MM.1S (cell line): ENCODE results near the gene MAP4K3.

Experiments used
- DNase-seq: peaks from one replicate; pipeline ENCODE4 v3.0.0-alpha.2; 2015
- H2AFZ ChIP-seq: fragments of 300-600 bp; sonication (generic); 2 replicates; pipeline ENCODE4 v1.6.0; 2016; ENCODE audit warnings: antibody characterized with exemption, low read length
- H3F3A ChIP-seq: fragments of 300-600 bp; sonication (generic); 2 replicates; pipeline ENCODE4 v1.6.1; 2016; ENCODE audit warnings: mild to moderate bottlenecking, antibody characterized with exemption, low read length, moderate library complexity, mixed read lengths; ENCODE audit not compliant: insufficient read depth
- H3K27ac ChIP-seq: fragments of 300-600 bp; sonication (generic); 2 replicates; pipeline ENCODE4 v1.5.1; 2016; ENCODE audit warnings: mild to moderate bottlenecking, low read length
- H3K27me3 ChIP-seq: fragments of 300-600 bp; sonication (generic); replicated peaks from 2 replicates; pipeline ENCODE4 v1.6.0; 2016; ENCODE audit warnings: low read length; ENCODE audit not compliant: insufficient read depth
- H3K36me3 ChIP-seq: fragments of 300-600 bp; sonication (generic); replicated peaks from 2 replicates; pipeline ENCODE4 v1.6.1; 2016; ENCODE audit warnings: mild to moderate bottlenecking, low read length, mixed read lengths; ENCODE audit not compliant: insufficient read depth
- H3K4me1 ChIP-seq: fragments of 300-600 bp; sonication (generic); 2 replicates; pipeline ENCODE4 v1.6.1; 2016; ENCODE audit warnings: low read length, mixed read lengths
- H3K4me2 ChIP-seq: fragments of 300-600 bp; sonication (generic); 2 replicates; pipeline ENCODE4 v1.6.0; 2016; ENCODE audit warnings: low read depth, low read length
- H3K4me3 ChIP-seq: fragments of 300-600 bp; sonication (generic); 2 replicates; pipeline ENCODE4 v1.5.1; 2016; ENCODE audit warnings: low read length, mixed read lengths
- H3K79me2 ChIP-seq: fragments of 300-600 bp; sonication (generic); 2 replicates; pipeline ENCODE4 v1.6.1; 2016; ENCODE audit warnings: mixed run types, low read length, mixed read lengths
- H3K9ac ChIP-seq: fragments of 300-600 bp; sonication (generic); 2 replicates; pipeline ENCODE4 v1.6.1; 2016; ENCODE audit warnings: low read length, mixed read lengths
- H3K9me2 ChIP-seq: fragments of 300-600 bp; sonication (generic); replicated peaks from 2 replicates; pipeline ENCODE4 v1.6.1; 2016; ENCODE audit warnings: mild to moderate bottlenecking, low read length, mixed read lengths; ENCODE audit not compliant: insufficient read depth
- H3K9me3 ChIP-seq: fragments of 300-600 bp; sonication (generic); replicated peaks from 2 replicates; pipeline ENCODE4 v1.6.1; 2016; ENCODE audit warnings: mild to moderate bottlenecking, low read length, mixed read lengths; ENCODE audit not compliant: insufficient read depth
- H4K20me1 ChIP-seq: fragments of 300-600 bp; sonication (generic); 2 replicates; pipeline ENCODE4 v1.6.1; 2016; ENCODE audit warnings: mild to moderate bottlenecking, low read length, moderate library complexity, mixed read lengths; ENCODE audit not compliant: insufficient read depth
- CTCF ChIP-seq: fragments of 300-600 bp; sonication (generic); IDR thresholded peaks from 2 replicates; pipeline ENCODE4 v1.5.1; 2016; ENCODE audit warnings: antibody characterized with exemption, low read length, mixed read lengths
- EZH2 ChIP-seq: fragments of 300-600 bp; sonication (generic); optimal IDR thresholded peaks from 2 replicates; pipeline ENCODE3; 2017; ENCODE audit warnings: low read depth, mild to moderate bottlenecking, antibody characterized with exemption, low read length, mixed read lengths
- EZH2phosphoT487 ChIP-seq: fragments of 300-600 bp; sonication (generic); IDR thresholded peaks from 2 replicates; pipeline ENCODE4 v1.6.1; 2018; ENCODE audit warnings: antibody characterized with exemption, low read length

Gene MAP4K3

GRCh38 chr2:39484206-39484605 lies 47.1 kb upstream of the MAP4K3 start:
- no peak overlapping the region for H3K9ac ChIP-seq
- no peak for TF ChIP-seq EZH2
- no peak for TF ChIP-seq CTCF
- no peak for TF ChIP-seq EZH2phosphoT487
- no peak overlapping the region for H2AFZ ChIP-seq
- H3K4me1 ChIP-seq = peaks cover 6% of the 10 kb centered on the region
- no peaks in the 10 kb centered on the region for H3K27me3 ChIP-seq
- no peak for DNase-seq
- H3K4me3 ChIP-seq = no peak overlapping the region
- H3F3A ChIP-seq = no peaks in the 10 kb centered on the region
- no peak overlapping the region for H3K27ac ChIP-seq
- no peaks in the 10 kb centered on the region for H3K9me2 ChIP-seq
- no peaks in the 10 kb centered on the region for H3K9me3 ChIP-seq
- H3K4me2 ChIP-seq = no peak overlapping the region
- H3K36me3 ChIP-seq = no peaks in the 10 kb centered on the region; the same call in 1 of the 2 replicates
- H3K79me2 ChIP-seq = no peaks in the 10 kb centered on the region
- H4K20me1 ChIP-seq = no peaks in the 10 kb centered on the region

DNA sequence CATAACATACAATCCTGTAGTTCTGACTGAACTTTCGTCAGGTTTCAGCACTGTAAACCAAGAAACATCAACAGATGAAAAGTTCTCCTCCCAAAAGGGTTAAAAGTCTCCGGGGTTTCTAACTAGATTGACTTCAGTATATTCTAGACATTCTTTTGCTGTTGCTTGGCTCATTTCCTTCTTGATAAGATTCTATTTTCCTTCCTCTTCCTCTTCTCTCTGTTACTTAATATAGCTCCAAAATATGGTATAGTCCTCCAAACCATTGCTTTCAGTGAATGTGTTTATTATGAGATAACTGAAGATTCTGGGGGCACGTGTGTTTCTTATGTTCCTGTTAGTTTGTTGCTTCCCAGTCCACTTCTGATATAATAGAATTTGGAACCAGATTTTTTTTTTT lies 46.4 kb upstream of the MAP4K3 start:
- Histone ChIP-seq H3K9me3 (no peaks in the 10 kb centered on the region), H3K4me3 (no peak overlapping the region), H3K36me3 (no peaks in the 10 kb centered on the region; the same call in 1 of the 2 replicates), H3K4me1 (peaks cover 6% of the 10 kb centered on the region), H3K27ac (no peak overlapping the region), H3K79me2 (no peaks in the 10 kb centered on the region), H3K9me2 (no peaks in the 10 kb centered on the region), H2AFZ (no peak overlapping the region), H3F3A (no peaks in the 10 kb centered on the region), H3K9ac (no peak overlapping the region), H3K27me3 (no peaks in the 10 kb centered on the region), H3K4me2 (no peak overlapping the region), H4K20me1 (no peaks in the 10 kb centered on the region)
- DNase-seq = no peak
- no peak for TF ChIP-seq CTCF
- TF ChIP-seq EZH2 = no peak
- TF ChIP-seq EZH2phosphoT487 = no peak

- Histone ChIP-seq H3K79me2 (no peaks in the 10 kb centered on the region), H3K27me3 (no peaks in the 10 kb centered on the region), H3K9me2 (no peaks in the 10 kb centered on the region), H3K4me1 (peaks cover 6% of the 10 kb centered on the region; the same call in 1 of the 2 replicates), H3K9ac (no peak overlapping the region), H3F3A (no peaks in the 10 kb centered on the region), H3K27ac (no peak overlapping the region), H3K4me3 (no peak overlapping the region), H3K36me3 (no peaks in the 10 kb centered on the region; the same call in 1 of the 2 replicates), H3K4me2 (no peak overlapping the region), H2AFZ (no peak overlapping the region), H4K20me1 (no peaks in the 10 kb centered on the region), H3K9me3 (no peaks in the 10 kb centered on the region)
- no peak for DNase-seq
- TF ChIP-seq EZH2 = no peak
- no peak for TF ChIP-seq EZH2phosphoT487
- TF ChIP-seq CTCF = no peak
These were observed 44.5 kb upstream of the MAP4K3 start for GRCh38 chr2:39481611-39482010.
